ENCODE results near the gene INPP5A.

Gene INPP5A

DNA sequence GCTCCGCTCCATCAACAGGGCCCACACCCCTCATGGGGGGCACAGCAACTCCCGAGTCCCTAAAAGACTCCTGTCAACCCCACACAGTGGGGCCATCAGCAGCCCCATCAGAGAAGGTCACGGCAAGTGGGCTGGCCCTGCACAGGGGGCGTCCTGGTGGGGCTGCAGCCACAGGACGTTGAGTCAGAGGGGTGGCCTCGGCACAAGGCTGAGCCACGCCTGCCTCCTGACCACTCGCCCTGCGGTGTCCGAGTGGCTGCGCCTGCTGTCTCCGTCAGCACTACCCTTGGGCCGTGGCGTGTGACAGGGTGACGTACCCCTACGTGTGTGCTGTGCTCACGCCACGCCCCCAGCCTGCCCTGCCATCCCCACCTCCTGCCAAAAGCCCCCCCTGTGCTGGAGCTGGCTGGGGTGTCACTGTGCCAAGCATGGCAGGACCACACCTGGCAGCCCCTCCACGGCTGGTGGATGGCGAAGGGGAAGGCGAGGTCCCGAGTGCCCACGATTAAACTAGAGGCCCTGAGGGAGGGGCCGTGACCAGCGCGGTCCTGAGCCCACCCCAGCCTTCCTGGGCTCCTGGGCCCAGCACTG is 274.4 kb downstream of the INPP5A start:
- TF ChIP-seq, protein P1, sequence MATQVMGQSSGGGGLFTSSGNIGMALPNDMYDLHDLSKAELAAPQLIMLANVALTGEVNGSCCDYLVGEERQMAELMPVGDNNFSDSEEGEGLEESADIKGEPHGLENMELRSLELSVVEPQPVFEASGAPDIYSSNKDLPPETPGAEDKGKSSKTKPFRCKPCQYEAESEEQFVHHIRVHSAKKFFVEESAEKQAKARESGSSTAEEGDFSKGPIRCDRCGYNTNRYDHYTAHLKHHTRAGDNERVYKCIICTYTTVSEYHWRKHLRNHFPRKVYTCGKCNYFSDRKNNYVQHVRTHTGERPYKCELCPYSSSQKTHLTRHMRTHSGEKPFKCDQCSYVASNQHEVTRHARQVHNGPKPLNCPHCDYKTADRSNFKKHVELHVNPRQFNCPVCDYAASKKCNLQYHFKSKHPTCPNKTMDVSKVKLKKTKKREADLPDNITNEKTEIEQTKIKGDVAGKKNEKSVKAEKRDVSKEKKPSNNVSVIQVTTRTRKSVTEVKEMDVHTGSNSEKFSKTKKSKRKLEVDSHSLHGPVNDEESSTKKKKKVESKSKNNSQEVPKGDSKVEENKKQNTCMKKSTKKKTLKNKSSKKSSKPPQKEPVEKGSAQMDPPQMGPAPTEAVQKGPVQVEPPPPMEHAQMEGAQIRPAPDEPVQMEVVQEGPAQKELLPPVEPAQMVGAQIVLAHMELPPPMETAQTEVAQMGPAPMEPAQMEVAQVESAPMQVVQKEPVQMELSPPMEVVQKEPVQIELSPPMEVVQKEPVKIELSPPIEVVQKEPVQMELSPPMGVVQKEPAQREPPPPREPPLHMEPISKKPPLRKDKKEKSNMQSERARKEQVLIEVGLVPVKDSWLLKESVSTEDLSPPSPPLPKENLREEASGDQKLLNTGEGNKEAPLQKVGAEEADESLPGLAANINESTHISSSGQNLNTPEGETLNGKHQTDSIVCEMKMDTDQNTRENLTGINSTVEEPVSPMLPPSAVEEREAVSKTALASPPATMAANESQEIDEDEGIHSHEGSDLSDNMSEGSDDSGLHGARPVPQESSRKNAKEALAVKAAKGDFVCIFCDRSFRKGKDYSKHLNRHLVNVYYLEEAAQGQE (IDR thresholded peaks at IDR 0.05; ENCODE audit: insufficient replicate concordance, low read depth), result no peak
- TF ChIP-seq, protein P2, sequence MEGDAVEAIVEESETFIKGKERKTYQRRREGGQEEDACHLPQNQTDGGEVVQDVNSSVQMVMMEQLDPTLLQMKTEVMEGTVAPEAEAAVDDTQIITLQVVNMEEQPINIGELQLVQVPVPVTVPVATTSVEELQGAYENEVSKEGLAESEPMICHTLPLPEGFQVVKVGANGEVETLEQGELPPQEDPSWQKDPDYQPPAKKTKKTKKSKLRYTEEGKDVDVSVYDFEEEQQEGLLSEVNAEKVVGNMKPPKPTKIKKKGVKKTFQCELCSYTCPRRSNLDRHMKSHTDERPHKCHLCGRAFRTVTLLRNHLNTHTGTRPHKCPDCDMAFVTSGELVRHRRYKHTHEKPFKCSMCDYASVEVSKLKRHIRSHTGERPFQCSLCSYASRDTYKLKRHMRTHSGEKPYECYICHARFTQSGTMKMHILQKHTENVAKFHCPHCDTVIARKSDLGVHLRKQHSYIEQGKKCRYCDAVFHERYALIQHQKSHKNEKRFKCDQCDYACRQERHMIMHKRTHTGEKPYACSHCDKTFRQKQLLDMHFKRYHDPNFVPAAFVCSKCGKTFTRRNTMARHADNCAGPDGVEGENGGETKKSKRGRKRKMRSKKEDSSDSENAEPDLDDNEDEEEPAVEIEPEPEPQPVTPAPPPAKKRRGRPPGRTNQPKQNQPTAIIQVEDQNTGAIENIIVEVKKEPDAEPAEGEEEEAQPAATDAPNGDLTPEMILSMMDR (IDR thresholded peaks at IDR 0.05; ENCODE audit: insufficient read depth, low read length), result no peak
- TF ChIP-seq GABPA (IDR thresholded peaks at IDR 0.05; ENCODE audit: low read depth), result no peak
- TF ChIP-seq SPI1 (IDR thresholded peaks at IDR 0.05; ENCODE audit: borderline replicate concordance, low read depth), result no peak
- no peak for TF ChIP-seq POLR2AphosphoS5 (IDR thresholded peaks at IDR 0.05; ENCODE audit: low read depth)
- H3K27me3 ChIP-seq (ENCODE audit: insufficient read depth, poor library complexity, severe bottlenecking), result peaks cover 7% of the 10 kb centered on the region
- no peak overlapping the region for H3K4me3 ChIP-seq (replicated peaks; ENCODE audit: insufficient read depth, low read length)
- DNase-seq (ENCODE audit: low read depth in 1 of 2, low spot score in 1 of 2), result no peak
- no peak overlapping the region for H3K27ac ChIP-seq (replicated peaks)

DNA sequence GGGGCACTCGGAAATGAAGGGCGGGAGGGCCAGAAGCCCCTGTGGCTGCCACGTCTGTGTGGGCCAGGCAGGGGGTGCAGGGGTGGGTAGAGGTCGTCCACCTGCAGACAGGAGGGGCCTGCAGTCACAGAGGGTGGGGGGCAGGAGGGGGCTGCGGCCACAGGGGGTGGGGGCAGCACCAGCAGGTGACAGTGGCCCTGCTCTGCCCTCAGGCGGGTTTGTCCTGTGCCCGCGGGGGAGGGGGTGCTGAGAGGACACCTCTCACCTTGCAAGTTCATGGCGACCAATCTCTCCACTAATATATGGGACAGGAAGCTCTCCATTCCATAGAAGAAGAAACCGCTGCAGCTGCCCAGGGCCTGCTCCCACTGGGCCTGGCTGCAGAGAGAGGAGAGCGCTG is 274.9 kb downstream of the INPP5A start:
- H3K4me3 ChIP-seq (replicated peaks; ENCODE audit: insufficient read depth, low read length), result no peak overlapping the region
- H3K27ac ChIP-seq (replicated peaks), result no peak overlapping the region
- no peak for DNase-seq (ENCODE audit: low read depth in 1 of 2, low spot score in 1 of 2)
- peaks cover 7% of the 10 kb centered on the region for H3K27me3 ChIP-seq (ENCODE audit: insufficient read depth, poor library complexity, severe bottlenecking)
- no peak for TF ChIP-seq GABPA (IDR thresholded peaks at IDR 0.05; ENCODE audit: low read depth)
- no peak for TF ChIP-seq POLR2AphosphoS5 (IDR thresholded peaks at IDR 0.05; ENCODE audit: low read depth)
- TF ChIP-seq, protein P2 (IDR thresholded peaks at IDR 0.05; ENCODE audit: insufficient read depth, low read length), result no peak

DNA sequence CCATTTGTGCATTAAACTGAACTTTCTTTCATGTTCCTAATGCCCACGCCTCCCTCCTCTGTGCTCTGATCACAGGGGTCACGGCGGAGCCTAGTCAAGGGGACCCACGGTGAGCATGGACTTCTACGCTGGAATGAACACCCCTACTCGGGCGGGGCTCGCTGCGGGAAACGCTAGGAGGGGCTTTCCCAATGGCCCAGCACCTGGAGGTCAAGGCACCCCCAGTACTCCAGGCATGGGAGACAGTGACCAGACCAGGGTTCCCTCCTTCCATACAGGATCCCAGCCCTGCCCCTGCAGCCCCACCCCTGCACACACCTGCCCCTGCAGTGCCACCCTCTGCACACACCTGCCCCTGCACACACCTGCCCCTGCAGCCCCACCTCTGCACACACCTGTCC is 275.4 kb downstream of the INPP5A start:
- Histone ChIP-seq H3K27ac (replicated peaks) (no peak overlapping the region), H3K4me3 (replicated peaks; ENCODE audit: insufficient read depth, low read length) (no peak overlapping the region), H3K27me3 (ENCODE audit: insufficient read depth, poor library complexity, severe bottlenecking) (peaks cover 7% of the 10 kb centered on the region)
- TF ChIP-seq SPI1 (IDR thresholded peaks at IDR 0.05; ENCODE audit: borderline replicate concordance, low read depth) (no peak), GABPA (IDR thresholded peaks at IDR 0.05; ENCODE audit: low read depth) (no peak), POLR2AphosphoS5 (IDR thresholded peaks at IDR 0.05; ENCODE audit: low read depth) (no peak)
- TF ChIP-seq, protein P2 (IDR thresholded peaks at IDR 0.05; ENCODE audit: insufficient read depth, low read length), result no peak
- TF ChIP-seq, protein P1 (IDR thresholded peaks at IDR 0.05; ENCODE audit: insufficient replicate concordance, low read depth), result no peak
- DNase-seq (ENCODE audit: low read depth in 1 of 2, low spot score in 1 of 2), result no peak
